GM10266 (cell line): ENCODE results near the gene PHF20.

Experiments used
- DNase-seq: peaks from one replicate; pipeline ENCODE4 v3.0.0; 2012; ENCODE audit errors: extremely low spot score
- CTCF ChIP-seq: IDR thresholded peaks from 2 replicates; pipeline ENCODE4 v1.5.1; 2012; ENCODE audit warnings: mild to moderate bottlenecking, low read depth; ENCODE audit not compliant: control insufficient read depth, insufficient read depth; ENCODE audit errors: missing control alignments

PHF20 gene

GRCh38 chr20:35828434-35828833, 56.6 kb downstream of the PHF20 start:
- no peak for TF ChIP-seq CTCF
- DNase-seq: no peak

GRCh38 chr20:35828916-35829315, 57.1 kb downstream of the PHF20 start:
- DNase-seq: no peak
- TF ChIP-seq CTCF: no peak

- no peak for TF ChIP-seq CTCF
- no peak for DNase-seq
Measured at GRCh38 chr20:35830264-35830663, 58.4 kb downstream of the PHF20 start.

- DNase-seq: no peak
- TF ChIP-seq CTCF: no peak
Measured at GRCh38 chr20:35831029-35831428, 59.2 kb downstream of the PHF20 start.

- no peak for TF ChIP-seq CTCF
- DNase-seq: no peak
Measured at GRCh38 chr20:35831971-35832370, 60.2 kb downstream of the PHF20 start.

- TF ChIP-seq CTCF: no peak
- no peak for DNase-seq
Measured at GRCh38 chr20:35833241-35833640, 61.4 kb downstream of the PHF20 start.

GRCh38 chr20:35837577-35838195, 65.9 kb downstream of the PHF20 start:
- TF ChIP-seq CTCF: no peak
- no peak for DNase-seq
